Measurements from ENCODE around the gene TRPV6. TPM values are rescaled to one million over a fixed set of nuclear protein-coding genes. Genes with fewer than 3 reads are reported as not detected.

Gene TRPV6
- polyA plus RNA-seq, 1 donor (not counting 4 experiments of a cell fraction or from before 2014, with no cell fraction given) = 1.5 TPM

- FAIRE-seq (no peak), DNase-seq (ENCODE audit: low read depth, low spot score) (no peak)
- Histone ChIP-seq H3K79me2 (ENCODE audit: control insufficient read depth, insufficient read depth, low read length) (no peaks in the 10 kb centered on the region), H3K4me1 (ENCODE audit: control insufficient read depth, extremely low read depth, insufficient read depth, low read length) (peaks cover 14% of the 10 kb centered on the region), H4K20me1 (ENCODE audit: control insufficient read depth, extremely low read depth, insufficient read depth, low read length) (no peaks in the 10 kb centered on the region), H3K27me3 (ENCODE audit: control insufficient read depth, extremely low read depth, insufficient read depth, low read length) (peaks cover 10% of the 10 kb centered on the region), H3K9ac (ENCODE audit: control insufficient read depth, extremely low read depth, insufficient read depth, low read length) (no peak overlapping the region), H3K9me1 (ENCODE audit: control insufficient read depth, extremely low read depth, insufficient read depth, low read length) (no peaks in the 10 kb centered on the region), H2AFZ (ENCODE audit: control insufficient read depth, low read length) (no peak overlapping the region), H3K36me3 (ENCODE audit: control insufficient read depth in 2 of 2, extremely low read depth in 1 of 2, insufficient read depth in 2 of 2, low read length in 2 of 2) (no peaks in the 10 kb centered on the region), H3K9me3 (ENCODE audit: control insufficient read depth, low read depth, low read length) (no peaks in the 10 kb centered on the region), H3K4me2 (ENCODE audit: control insufficient read depth, extremely low read depth, insufficient read depth, low read depth, low read length) (no peak overlapping the region), H3K4me3 (ENCODE audit: control insufficient read depth in 2 of 3, extremely low read depth in 1 of 3, insufficient read depth in 2 of 3, low read depth in 1 of 3, low read length in 3 of 3) (no peak overlapping the region), H3K27ac (ENCODE audit: control insufficient read depth, insufficient read depth, low read length) (no peak overlapping the region)
- dilution Hi-C loops (cut with MboI; ENCODE audit: extremely low pct_ligation_motif_present, low sequenced_read_pairs) = no loop called here
- no peak for TF ChIP-seq EZH2 (IDR thresholded peaks at IDR 0.05; ENCODE audit: low read length)
- TF ChIP-seq, protein P1, sequence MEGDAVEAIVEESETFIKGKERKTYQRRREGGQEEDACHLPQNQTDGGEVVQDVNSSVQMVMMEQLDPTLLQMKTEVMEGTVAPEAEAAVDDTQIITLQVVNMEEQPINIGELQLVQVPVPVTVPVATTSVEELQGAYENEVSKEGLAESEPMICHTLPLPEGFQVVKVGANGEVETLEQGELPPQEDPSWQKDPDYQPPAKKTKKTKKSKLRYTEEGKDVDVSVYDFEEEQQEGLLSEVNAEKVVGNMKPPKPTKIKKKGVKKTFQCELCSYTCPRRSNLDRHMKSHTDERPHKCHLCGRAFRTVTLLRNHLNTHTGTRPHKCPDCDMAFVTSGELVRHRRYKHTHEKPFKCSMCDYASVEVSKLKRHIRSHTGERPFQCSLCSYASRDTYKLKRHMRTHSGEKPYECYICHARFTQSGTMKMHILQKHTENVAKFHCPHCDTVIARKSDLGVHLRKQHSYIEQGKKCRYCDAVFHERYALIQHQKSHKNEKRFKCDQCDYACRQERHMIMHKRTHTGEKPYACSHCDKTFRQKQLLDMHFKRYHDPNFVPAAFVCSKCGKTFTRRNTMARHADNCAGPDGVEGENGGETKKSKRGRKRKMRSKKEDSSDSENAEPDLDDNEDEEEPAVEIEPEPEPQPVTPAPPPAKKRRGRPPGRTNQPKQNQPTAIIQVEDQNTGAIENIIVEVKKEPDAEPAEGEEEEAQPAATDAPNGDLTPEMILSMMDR (optimal IDR thresholded peaks at IDR 0.05 in 1 of 3, IDR thresholded peaks at IDR 0.05 in 1 of 3, conservative IDR thresholded peaks at IDR 0.05 in 1 of 3; ENCODE audit: extremely low read depth in 1 of 3, insufficient read depth in 2 of 3, low read length in 3 of 3) = no peak
Measured at GRCh38 chr7:142857625-142858024, 27.9 kb downstream of the TRPV6 start.

- Histone ChIP-seq H3K9me3 (ENCODE audit: control insufficient read depth, low read depth, low read length) (no peaks in the 10 kb centered on the region), H3K4me3 (ENCODE audit: control insufficient read depth in 2 of 3, extremely low read depth in 1 of 3, insufficient read depth in 2 of 3, low read depth in 1 of 3, low read length in 3 of 3) (no peak overlapping the region), H4K20me1 (ENCODE audit: control insufficient read depth, extremely low read depth, insufficient read depth, low read length) (no peaks in the 10 kb centered on the region), H3K27me3 (ENCODE audit: control insufficient read depth, extremely low read depth, insufficient read depth, low read length) (peaks cover 10% of the 10 kb centered on the region), H3K27ac (ENCODE audit: control insufficient read depth, insufficient read depth, low read length) (no peak overlapping the region), H3K79me2 (ENCODE audit: control insufficient read depth, insufficient read depth, low read length) (no peaks in the 10 kb centered on the region), H3K36me3 (ENCODE audit: control insufficient read depth in 2 of 2, extremely low read depth in 1 of 2, insufficient read depth in 2 of 2, low read length in 2 of 2) (no peaks in the 10 kb centered on the region), H3K4me2 (ENCODE audit: control insufficient read depth, extremely low read depth, insufficient read depth, low read depth, low read length) (no peak overlapping the region), H3K9me1 (ENCODE audit: control insufficient read depth, extremely low read depth, insufficient read depth, low read length) (no peaks in the 10 kb centered on the region), H3K4me1 (ENCODE audit: control insufficient read depth, extremely low read depth, insufficient read depth, low read length) (peaks cover 14% of the 10 kb centered on the region), H2AFZ (ENCODE audit: control insufficient read depth, low read length) (no peak overlapping the region), H3K9ac (ENCODE audit: control insufficient read depth, extremely low read depth, insufficient read depth, low read length) (no peak overlapping the region)
- DNase-seq (ENCODE audit: low read depth, low spot score) (no peak), FAIRE-seq (no peak)
- TF ChIP-seq EZH2 (IDR thresholded peaks at IDR 0.05; ENCODE audit: low read length) = no peak
- TF ChIP-seq, protein P1 (optimal IDR thresholded peaks at IDR 0.05 in 1 of 3, IDR thresholded peaks at IDR 0.05 in 1 of 3, conservative IDR thresholded peaks at IDR 0.05 in 1 of 3; ENCODE audit: extremely low read depth in 1 of 3, insufficient read depth in 2 of 3, low read length in 3 of 3) = no peak
- dilution Hi-C loops (cut with MboI; ENCODE audit: extremely low pct_ligation_motif_present, low sequenced_read_pairs) = no loop called here
Measured at GRCh38 chr7:142856565-142857245, 28.8 kb downstream of the TRPV6 start.
